ENCODE data around the gene MAP3K7.

The MAP3K7 gene

GRCh38 chr6:90468859-90469258 is 118.0 kb downstream of the MAP3K7 start:
- no peak overlapping the region for H3K4me3 ChIP-seq (ENCODE audit: severe bottlenecking)
- H3K36me3 ChIP-seq (ENCODE audit: low read depth) = no peaks in the 10 kb centered on the region
- H3K4me1 ChIP-seq (ENCODE audit: insufficient read depth, poor library complexity, severe bottlenecking) = peaks cover 6% of the 10 kb centered on the region
- no peak for DNase-seq (ENCODE audit: low spot score)
- no peak overlapping the region for H3K27ac ChIP-seq (ENCODE audit: poor library complexity, severe bottlenecking)
- ATAC-seq (ENCODE audit: low read depth) = no peak
- H3K9me3 ChIP-seq (ENCODE audit: severe bottlenecking) = no peaks in the 10 kb centered on the region
- no peaks in the 10 kb centered on the region for H3K27me3 ChIP-seq (ENCODE audit: insufficient read depth, poor library complexity, severe bottlenecking)
- TF ChIP-seq CTCF (IDR thresholded peaks at IDR 0.05; ENCODE audit: poor library complexity, severe bottlenecking) = no peak

GRCh38 chr6:90468080-90468479 is 118.8 kb downstream of the MAP3K7 start:
- Histone ChIP-seq H3K27me3 (ENCODE audit: insufficient read depth, poor library complexity, severe bottlenecking) (no peaks in the 10 kb centered on the region), H3K4me3 (ENCODE audit: severe bottlenecking) (no peak overlapping the region), H3K4me1 (ENCODE audit: insufficient read depth, poor library complexity, severe bottlenecking) (peaks cover 6% of the 10 kb centered on the region), H3K9me3 (ENCODE audit: severe bottlenecking) (no peaks in the 10 kb centered on the region), H3K36me3 (ENCODE audit: low read depth) (no peaks in the 10 kb centered on the region), H3K27ac (ENCODE audit: poor library complexity, severe bottlenecking) (no peak overlapping the region)
- DNase-seq (ENCODE audit: low spot score) (no peak), ATAC-seq (ENCODE audit: low read depth) (peak; percentile 94)
- TF ChIP-seq CTCF (IDR thresholded peaks at IDR 0.05; ENCODE audit: poor library complexity, severe bottlenecking) = no peak

GRCh38 chr6:90467546-90467945 is 119.3 kb downstream of the MAP3K7 start:
- no peak overlapping the region for H3K4me3 ChIP-seq (ENCODE audit: severe bottlenecking)
- H3K4me1 ChIP-seq (ENCODE audit: insufficient read depth, poor library complexity, severe bottlenecking) = peaks cover 6% of the 10 kb centered on the region
- no peak for TF ChIP-seq CTCF (IDR thresholded peaks at IDR 0.05; ENCODE audit: poor library complexity, severe bottlenecking)
- ATAC-seq (ENCODE audit: low read depth) (peak; percentile 48; the same call in 2 of the 3 replicates), DNase-seq (ENCODE audit: low spot score) (no peak)
- H3K27me3 ChIP-seq (ENCODE audit: insufficient read depth, poor library complexity, severe bottlenecking) = no peaks in the 10 kb centered on the region
- H3K36me3 ChIP-seq (ENCODE audit: low read depth) = no peaks in the 10 kb centered on the region
- H3K27ac ChIP-seq (ENCODE audit: poor library complexity, severe bottlenecking) = no peak overlapping the region
- no peaks in the 10 kb centered on the region for H3K9me3 ChIP-seq (ENCODE audit: severe bottlenecking)

- Histone ChIP-seq H3K27ac (ENCODE audit: poor library complexity, severe bottlenecking) (no peak overlapping the region), H3K9me3 (ENCODE audit: severe bottlenecking) (no peaks in the 10 kb centered on the region), H3K36me3 (ENCODE audit: low read depth) (no peaks in the 10 kb centered on the region), H3K4me3 (ENCODE audit: severe bottlenecking) (no peak overlapping the region), H3K27me3 (ENCODE audit: insufficient read depth, poor library complexity, severe bottlenecking) (no peaks in the 10 kb centered on the region), H3K4me1 (ENCODE audit: insufficient read depth, poor library complexity, severe bottlenecking) (peaks cover 6% of the 10 kb centered on the region)
- ATAC-seq (ENCODE audit: low read depth) = no peak
- no peak for TF ChIP-seq CTCF (IDR thresholded peaks at IDR 0.05; ENCODE audit: poor library complexity, severe bottlenecking)
- DNase-seq (ENCODE audit: low spot score) = no peak
Observed at GRCh38 chr6:90466154-90466940, 120.5 kb downstream of the MAP3K7 start.

GRCh38 chr6:90465686-90466085 is 121.2 kb downstream of the MAP3K7 start:
- Histone ChIP-seq H3K36me3 (ENCODE audit: low read depth) (no peaks in the 10 kb centered on the region), H3K4me3 (ENCODE audit: severe bottlenecking) (no peak overlapping the region), H3K27ac (ENCODE audit: poor library complexity, severe bottlenecking) (no peak overlapping the region), H3K9me3 (ENCODE audit: severe bottlenecking) (no peaks in the 10 kb centered on the region), H3K27me3 (ENCODE audit: insufficient read depth, poor library complexity, severe bottlenecking) (no peaks in the 10 kb centered on the region), H3K4me1 (ENCODE audit: insufficient read depth, poor library complexity, severe bottlenecking) (peaks cover 6% of the 10 kb centered on the region)
- DNase-seq (ENCODE audit: low spot score) = no peak
- no peak for ATAC-seq (ENCODE audit: low read depth)
- no peak for TF ChIP-seq CTCF (IDR thresholded peaks at IDR 0.05; ENCODE audit: poor library complexity, severe bottlenecking)

Measured in RWPE2 (cell line).